ENCODE measurements around the gene IFNGR1. TPM values are rescaled to one million over a fixed set of nuclear protein-coding genes. Genes with fewer than 3 reads are reported as not detected.

IFNGR1 gene
- total and polyA plus RNA-seq, 2 of the 13 experiments (the other 11 are each of a cell fraction or from before 2014, with no cell fraction given): 82.8 to 87.8 TPM

GRCh38 chr6:137155830-137156229, 63.4 kb downstream of the IFNGR1 start:
- Histone ChIP-seq H4K20me1 (ENCODE audit: insufficient read depth, low read length) (no peaks in the 10 kb centered on the region), H3K27me3 (ENCODE audit: control insufficient read depth in 1 of 2, insufficient read depth in 2 of 2, low read length in 2 of 2) (peaks cover 0 to 6% of the 10 kb centered on the region in 2 experiments; a peak in 2 of 5 replicates), H3K9me3 (ENCODE audit: low read length) (no peaks in the 10 kb centered on the region), H3K4me2 (ENCODE audit: low read depth, low read length) (no peak overlapping the region), H2AFZ (ENCODE audit: low read length) (no peak overlapping the region), H3K27ac (ENCODE audit: extremely low read length, insufficient read depth, low read length) (no peak overlapping the region), H3K4me1 (ENCODE audit: insufficient read depth, low read length) (no peaks in the 10 kb centered on the region), H3K9ac (ENCODE audit: insufficient read depth, low read depth, low read length) (no peak overlapping the region), H3K79me2 (ENCODE audit: insufficient read depth, low read length) (no peaks in the 10 kb centered on the region), H3K4me3 (replicated peaks in 1 of 3; ENCODE audit: insufficient read depth in 1 of 3, low read depth in 2 of 3, low read length in 3 of 3) (no peak overlapping the region), H3K36me3 (replicated peaks in 1 of 2; ENCODE audit: control insufficient read depth in 1 of 2, insufficient read depth in 2 of 2, low read length in 2 of 2) (no peaks in the 10 kb centered on the region)
- ChIA-PET POLR2A (no interaction called here), CTCF (ENCODE audit: low intra/inter-chr PET ratio, low total read pairs) (no interaction called here)
- no peak for TF ChIP-seq GABPB1 (CRISPR knock-in tag; IDR thresholded peaks at IDR 0.05)
- TF ChIP-seq KDM5B (CRISPR knock-in tag; IDR thresholded peaks at IDR 0.05; ENCODE audit: borderline replicate concordance): no peak
- TF ChIP-seq ZNF484 (CRISPR knock-in tag; IDR thresholded peaks at IDR 0.05; ENCODE audit: borderline replicate concordance, low read depth): no peak
- no peak for TF ChIP-seq ZNF792 (CRISPR knock-in tag; IDR thresholded peaks at IDR 0.05)
- no peak for TF ChIP-seq CSRNP2 (CRISPR knock-in tag; conservative IDR thresholded peaks at IDR 0.05; ENCODE audit: low read depth)
- no peak for TF ChIP-seq SIX4 (CRISPR knock-in tag; IDR thresholded peaks at IDR 0.05)
- TF ChIP-seq ZNF629 (CRISPR knock-in tag; conservative IDR thresholded peaks at IDR 0.05): no peak
- TF ChIP-seq GABPA (IDR thresholded peaks at IDR 0.05; ENCODE audit: low read depth, low read length): no peak
- TF ChIP-seq GABPA (CRISPR knock-in tag; IDR thresholded peaks at IDR 0.05; ENCODE audit: low read depth): no peak
- no peak for TF ChIP-seq ZC3H13 (CRISPR knock-in tag; IDR thresholded peaks at IDR 0.05)
- no peak for TF ChIP-seq TBP (CRISPR knock-in tag; IDR thresholded peaks at IDR 0.05)
- no peak for TF ChIP-seq RARA (CRISPR knock-in tag; IDR thresholded peaks at IDR 0.05)
- no peak for TF ChIP-seq ZBTB33 (CRISPR knock-in tag; IDR thresholded peaks at IDR 0.05)
- TF ChIP-seq MTA1 (CRISPR knock-in tag; IDR thresholded peaks at IDR 0.05; ENCODE audit: borderline replicate concordance): no peak
- TF ChIP-seq JARID2 (CRISPR knock-in tag; IDR thresholded peaks at IDR 0.05; ENCODE audit: insufficient replicate concordance): no peak
- no peak for TF ChIP-seq ARNT (IDR thresholded peaks at IDR 0.05)
- no peak for TF ChIP-seq HBP1 (CRISPR knock-in tag; IDR thresholded peaks at IDR 0.05; ENCODE audit: low read depth)
- no peak for TF ChIP-seq ZFX (CRISPR knock-in tag; IDR thresholded peaks at IDR 0.05; ENCODE audit: low read depth)
- 27% methylated on average over 2 of the region's 2 CpGs for WGBS (ENCODE audit: low lambda C conversion rate)
- ATAC-seq (no peak), DNase-seq (ENCODE audit: low spot score) (no peak), FAIRE-seq (no peak)
- BruUV-seq (replicated peaks): no TSS peak
- in situ Hi-C loops (cut with HindIII; ENCODE audit: extremely low pct_ligation_motif_present, low pct_unique_long_range_greater_than_20kb) (no loop called here), intact Hi-C loops (cut with micrococcal nuclease; ENCODE audit: unreplicated experiment) (no loop called here)

Measured in HepG2 (cell line).